Medulla oblongata (tissue), 1 donor: ENCODE results near the gene FOXP1.
A peak's percentile ranks its signal among the peaks of the same experiment; 100 is the strongest.

Experiments
- DNase-seq: peaks from one replicate; pipeline ENCODE4 v3.0.0-alpha.2; 2015; ENCODE audit errors: extremely low spot score

The FOXP1 gene

GRCh38 chr3:71010726-71011455 is 572.6 kb downstream of the FOXP1 start:
- DNase-seq: no peak

- no peak for DNase-seq
These were observed 575.1 kb downstream of the FOXP1 start for GRCh38 chr3:71008350-71008935.

- DNase-seq: peak; percentile 65
These were observed 576.4 kb downstream of the FOXP1 start for GRCh38 chr3:71006810-71007785.

GRCh38 chr3:71005702-71006321 is 577.7 kb downstream of the FOXP1 start:
- DNase-seq: no peak

- no peak for DNase-seq
These were observed 580.0 kb downstream of the FOXP1 start for GRCh38 chr3:71003511-71003910.

GRCh38 chr3:71002298-71002697 is 581.2 kb downstream of the FOXP1 start:
- DNase-seq: no peak

GRCh38 chr3:71001303-71001830 is 582.2 kb downstream of the FOXP1 start:
- no peak for DNase-seq

GRCh38 chr3:71000483-71000882 is 583.0 kb downstream of the FOXP1 start:
- DNase-seq: no peak

- DNase-seq: no peak
These were observed 583.8 kb downstream of the FOXP1 start for GRCh38 chr3:70999730-71000129.

GRCh38 chr3:70996082-70996481 is 587.4 kb downstream of the FOXP1 start:
- DNase-seq: no peak

GRCh38 chr3:70994644-70995043 is 588.9 kb downstream of the FOXP1 start:
- DNase-seq: no peak

GRCh38 chr3:70992562-70993204 is 590.8 kb downstream of the FOXP1 start:
- DNase-seq: no peak

GRCh38 chr3:70992131-70992530 is 591.4 kb downstream of the FOXP1 start:
- no peak for DNase-seq

GRCh38 chr3:70990723-70991122 is 592.8 kb downstream of the FOXP1 start:
- DNase-seq: no peak

- DNase-seq: no peak
These were observed 593.3 kb downstream of the FOXP1 start for GRCh38 chr3:70990185-70990584.

GRCh38 chr3:70989174-70989573 is 594.4 kb downstream of the FOXP1 start:
- no peak for DNase-seq

GRCh38 chr3:70988111-70988510 is 595.4 kb downstream of the FOXP1 start:
- no peak for DNase-seq

GRCh38 chr3:70985572-70985971 is 598.0 kb downstream of the FOXP1 start:
- peak; percentile 58 for DNase-seq

- DNase-seq: no peak
These were observed 598.6 kb downstream of the FOXP1 start for GRCh38 chr3:70984776-70985482.

GRCh38 chr3:70982700-70983140 is 600.8 kb downstream of the FOXP1 start:
- DNase-seq: peak; percentile 77
